Fibroblast of mammary gland (primary cell): ENCODE measurements around the gene ASCC1.
A peak's percentile ranks its signal among the peaks of the same experiment; 100 is the strongest.
"Not testable (repeated sequence)": the region's sequence is repeated elsewhere in the genome, so short reads cannot be mapped to it uniquely, and the experiment has no call there.

Experiments
- DNase-seq: peaks from one replicate; pipeline ENCODE4 v3.0.0-alpha.2; 2010; ENCODE audit warnings: low read depth
- H3K4me3 ChIP-seq: 2 replicates; pipeline ENCODE4 v1.5.1; 2011; ENCODE audit warnings: low read depth, mild to moderate bottlenecking, low read length, moderate library complexity; ENCODE audit not compliant: control insufficient read depth
- CTCF ChIP-seq: conservative IDR thresholded peaks from 2 replicates; pipeline ENCODE4 v1.5.1; 2011; ENCODE audit warnings: low read depth, low read length, inconsistent platforms; ENCODE audit not compliant: control insufficient read depth, insufficient read depth

ASCC1 gene

GRCh38 chr10:72152286-72152685, 63.8 kb downstream of the ASCC1 start:
- no peak for DNase-seq
- H3K4me3 ChIP-seq: no peak overlapping the region
- TF ChIP-seq CTCF: no peak

GRCh38 chr10:72150746-72151478, 65.2 kb downstream of the ASCC1 start:
- DNase-seq, H3K4me3 ChIP-seq: not testable (repeated sequence)

- peak; percentile 3 for DNase-seq
- H3K4me3 ChIP-seq: not testable (repeated sequence)
Observed at GRCh38 chr10:72147324-72147584, 68.8 kb downstream of the ASCC1 start.

- no peak for DNase-seq
- H3K4me3 ChIP-seq: no peak overlapping the region
- TF ChIP-seq CTCF: no peak
Observed at GRCh38 chr10:72146559-72147323, 69.3 kb downstream of the ASCC1 start.

GRCh38 chr10:72146071-72146470, 70.0 kb downstream of the ASCC1 start:
- no peak overlapping the region for H3K4me3 ChIP-seq
- TF ChIP-seq CTCF: no peak
- DNase-seq: no peak

GRCh38 chr10:72145657-72146056, 70.4 kb downstream of the ASCC1 start:
- no peak for DNase-seq
- TF ChIP-seq CTCF: no peak

GRCh38 chr10:72140850-72141249, 75.2 kb downstream of the ASCC1 start:
- H3K4me3 ChIP-seq: no peak overlapping the region
- no peak for TF ChIP-seq CTCF
- no peak for DNase-seq

More at GRCh38 chr10:72145657-72146056, 70.4 kb downstream of the ASCC1 start:
- no peak overlapping the region for H3K4me3 ChIP-seq
